Lower lobe of right lung (tissue), 2 donors: ENCODE data around the gene ALB. TPM values are rescaled to one million over a fixed set of nuclear protein-coding genes. Genes with fewer than 3 reads are reported as not detected.

Experiments
- ATAC-seq, 2 donors: fragments of 200-7000 bp; cut with Tn5 transposase; one replicate each; pipeline ENCODE4 v1.9.1; 2020 to 2022; ENCODE audit warnings: mild to moderate bottlenecking in 2 of 2, moderate library complexity in 2 of 2
- DNase-seq: peaks from one replicate; pipeline ENCODE4 v3.0.0-alpha.2; 2020
- H3K27ac ChIP-seq: fragments of 200-600 bp; one replicate; pipeline ENCODE4 v1.8.0; 2022
- H3K27me3 ChIP-seq: fragments of 200-600 bp; one replicate; pipeline ENCODE4 v1.8.0; 2022; ENCODE audit warnings: low read depth
- H3K36me3 ChIP-seq: fragments of 200-600 bp; one replicate; pipeline ENCODE4 v1.8.0; 2022; ENCODE audit warnings: mild to moderate bottlenecking
- H3K4me1 ChIP-seq: fragments of 200-600 bp; one replicate; pipeline ENCODE4 v1.8.0; 2022
- H3K4me3 ChIP-seq: fragments of 200-600 bp; one replicate; pipeline ENCODE4 v1.8.0; 2022; ENCODE audit warnings: mild to moderate bottlenecking
- H3K9me3 ChIP-seq: fragments of 200-600 bp; one replicate; pipeline ENCODE4 v1.8.0; 2022
- intact Hi-C: fragments of 100-400 bp; cut with DNase I; formaldehyde crosslinking; loops from one replicate; pipeline ENCODE4 v1.11.0; 2022
- total RNA-seq: library from RNA; stranded (reverse); fragmentation: NEBNext Ultra II Directional; extraction: Animal tissue kit (Norgen Biotek cat#: 25700); gene quantifications from one replicate; pipeline ENCODE4 v1.2.1, GENCODE V29; 2021
- TF ChIP-seq, protein P1 (sequence below): fragments of 200-600 bp; IDR thresholded peaks from one replicate; pipeline ENCODE4 v1.8.0; 2022; ENCODE audit warnings: antibody characterized with exemption, mild to moderate bottlenecking
- donor health status: DM: no; HTN: yes; CAD: no; lungs with severe emphysema.

ALB gene
- total RNA-seq, 1 donor from 2014 or later, result 2.3 TPM

DNA sequence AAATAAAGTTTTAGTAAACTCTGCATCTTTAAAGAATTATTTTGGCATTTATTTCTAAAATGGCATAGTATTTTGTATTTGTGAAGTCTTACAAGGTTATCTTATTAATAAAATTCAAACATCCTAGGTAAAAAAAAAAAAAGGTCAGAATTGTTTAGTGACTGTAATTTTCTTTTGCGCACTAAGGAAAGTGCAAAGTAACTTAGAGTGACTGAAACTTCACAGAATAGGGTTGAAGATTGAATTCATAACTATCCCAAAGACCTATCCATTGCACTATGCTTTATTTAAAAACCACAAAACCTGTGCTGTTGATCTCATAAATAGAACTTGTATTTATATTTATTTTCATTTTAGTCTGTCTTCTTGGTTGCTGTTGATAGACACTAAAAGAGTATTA, 370 bp downstream of the ALB start:
- intact Hi-C loops, result no loop called here
- no peaks in the 10 kb centered on the region for H3K9me3 ChIP-seq
- ATAC-seq (no peak), DNase-seq (no peak)
- no peaks in the 10 kb centered on the region for H3K36me3 ChIP-seq
- no peaks in the 10 kb centered on the region for H3K27me3 ChIP-seq
- no peak overlapping the region for H3K27ac ChIP-seq
- no peak overlapping the region for H3K4me3 ChIP-seq
- TF ChIP-seq, protein P1, sequence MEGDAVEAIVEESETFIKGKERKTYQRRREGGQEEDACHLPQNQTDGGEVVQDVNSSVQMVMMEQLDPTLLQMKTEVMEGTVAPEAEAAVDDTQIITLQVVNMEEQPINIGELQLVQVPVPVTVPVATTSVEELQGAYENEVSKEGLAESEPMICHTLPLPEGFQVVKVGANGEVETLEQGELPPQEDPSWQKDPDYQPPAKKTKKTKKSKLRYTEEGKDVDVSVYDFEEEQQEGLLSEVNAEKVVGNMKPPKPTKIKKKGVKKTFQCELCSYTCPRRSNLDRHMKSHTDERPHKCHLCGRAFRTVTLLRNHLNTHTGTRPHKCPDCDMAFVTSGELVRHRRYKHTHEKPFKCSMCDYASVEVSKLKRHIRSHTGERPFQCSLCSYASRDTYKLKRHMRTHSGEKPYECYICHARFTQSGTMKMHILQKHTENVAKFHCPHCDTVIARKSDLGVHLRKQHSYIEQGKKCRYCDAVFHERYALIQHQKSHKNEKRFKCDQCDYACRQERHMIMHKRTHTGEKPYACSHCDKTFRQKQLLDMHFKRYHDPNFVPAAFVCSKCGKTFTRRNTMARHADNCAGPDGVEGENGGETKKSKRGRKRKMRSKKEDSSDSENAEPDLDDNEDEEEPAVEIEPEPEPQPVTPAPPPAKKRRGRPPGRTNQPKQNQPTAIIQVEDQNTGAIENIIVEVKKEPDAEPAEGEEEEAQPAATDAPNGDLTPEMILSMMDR, result no peak
- H3K4me1 ChIP-seq, result no peaks in the 10 kb centered on the region

DNA sequence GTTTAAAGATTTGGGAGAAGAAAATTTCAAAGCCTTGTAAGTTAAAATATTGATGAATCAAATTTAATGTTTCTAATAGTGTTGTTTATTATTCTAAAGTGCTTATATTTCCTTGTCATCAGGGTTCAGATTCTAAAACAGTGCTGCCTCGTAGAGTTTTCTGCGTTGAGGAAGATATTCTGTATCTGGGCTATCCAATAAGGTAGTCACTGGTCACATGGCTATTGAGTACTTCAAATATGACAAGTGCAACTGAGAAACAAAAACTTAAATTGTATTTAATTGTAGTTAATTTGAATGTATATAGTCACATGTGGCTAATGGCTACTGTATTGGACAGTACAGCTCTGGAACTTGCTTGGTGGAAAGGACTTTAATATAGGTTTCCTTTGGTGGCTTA, 1.1 kb downstream of the ALB start:
- intact Hi-C loops, result no loop called here
- TF ChIP-seq, protein P1, result no peak
- Histone ChIP-seq H3K27me3 (no peaks in the 10 kb centered on the region), H3K4me1 (no peaks in the 10 kb centered on the region), H3K36me3 (no peaks in the 10 kb centered on the region), H3K9me3 (no peaks in the 10 kb centered on the region), H3K4me3 (no peak overlapping the region), H3K27ac (no peak overlapping the region)
- no peak for ATAC-seq
- no peak for DNase-seq

DNA sequence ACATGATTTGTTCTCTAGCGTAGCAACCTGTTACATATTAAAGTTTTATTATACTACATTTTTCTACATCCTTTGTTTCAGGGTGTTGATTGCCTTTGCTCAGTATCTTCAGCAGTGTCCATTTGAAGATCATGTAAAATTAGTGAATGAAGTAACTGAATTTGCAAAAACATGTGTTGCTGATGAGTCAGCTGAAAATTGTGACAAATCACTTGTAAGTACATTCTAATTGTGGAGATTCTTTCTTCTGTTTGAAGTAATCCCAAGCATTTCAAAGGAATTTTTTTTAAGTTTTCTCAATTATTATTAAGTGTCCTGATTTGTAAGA, 2.4 kb downstream of the ALB start:
- no peak for ATAC-seq
- Histone ChIP-seq H3K4me3 (no peak overlapping the region), H3K4me1 (no peaks in the 10 kb centered on the region), H3K9me3 (no peaks in the 10 kb centered on the region), H3K36me3 (no peaks in the 10 kb centered on the region), H3K27me3 (no peaks in the 10 kb centered on the region), H3K27ac (no peak overlapping the region)
- TF ChIP-seq, protein P1, result no peak
- intact Hi-C loops, result no loop called here
- DNase-seq, result no peak

- ATAC-seq (no peak), DNase-seq (no peak)
- Histone ChIP-seq H3K4me1 (no peaks in the 10 kb centered on the region), H3K36me3 (no peaks in the 10 kb centered on the region), H3K27me3 (no peaks in the 10 kb centered on the region), H3K9me3 (no peaks in the 10 kb centered on the region), H3K27ac (no peak overlapping the region), H3K4me3 (no peak overlapping the region)
- TF ChIP-seq, protein P1, result no peak
- intact Hi-C loops, result no loop called here
Measured at GRCh38 chr4:73407227-73407673, 3.2 kb downstream of the ALB start.

GRCh38 chr4:73408181-73408867, 4.2 kb downstream of the ALB start:
- intact Hi-C loops, result no loop called here
- Histone ChIP-seq H3K4me3 (no peak overlapping the region), H3K27ac (no peak overlapping the region), H3K4me1 (no peaks in the 10 kb centered on the region), H3K36me3 (no peaks in the 10 kb centered on the region), H3K9me3 (no peaks in the 10 kb centered on the region), H3K27me3 (no peaks in the 10 kb centered on the region)
- no peak for ATAC-seq
- DNase-seq, result no peak
- TF ChIP-seq, protein P1, result no peak
